Sigmoid colon (tissue), 7 donors: ENCODE data around the gene ZW10. TPM values are rescaled to one million over a fixed set of nuclear protein-coding genes. Genes with fewer than 3 reads are reported as not detected.

Source experiments
- DNase-seq: peaks from one replicate; pipeline ENCODE4 v3.0.0-alpha.2; 2019
- H3K27ac ChIP-seq, 4 donors: fragments of 200-600 bp; sonication (generic); one replicate each; pipeline ENCODE4 v1.5.1; 2016 to 2019; ENCODE audit warnings: mild to moderate bottlenecking in 1 of 4
- H3K27me3 ChIP-seq, 3 donors: fragments of 200-600 bp; sonication (generic); one replicate each; pipeline ENCODE4 v1.5.1; 2019; ENCODE audit warnings: mild to moderate bottlenecking in 1 of 3
- H3K36me3 ChIP-seq, 4 donors: fragments of 200-600 bp; sonication (generic); one replicate each; pipeline ENCODE4 v1.5.1; 2016 to 2019
- H3K4me1 ChIP-seq, 4 donors: fragments of 200-600 bp; sonication (generic); one replicate each; pipeline ENCODE4 v1.5.1; 2017 to 2019
- H3K4me3 ChIP-seq, 4 donors: fragments of 200-600 bp; sonication (generic); one replicate each; pipeline ENCODE4 v1.5.1; 2017 to 2019; ENCODE audit warnings: mild to moderate bottlenecking in 2 of 4, moderate library complexity in 1 of 4
- H3K9me3 ChIP-seq, 4 donors: fragments of 200-600 bp in 3 of 4; sonication (generic) in 3 of 4; one replicate each; pipeline versions ENCODE4 v1.5.1 to v1.6.1; 2013 to 2019
- EP300 ChIP-seq, 4 donors: sonication (generic); formaldehyde crosslinking; IDR thresholded peaks; one replicate each; pipeline ENCODE4 v1.6.1; 2017; ENCODE audit warnings: antibody characterized with exemption in 4 of 4
- POLR2A ChIP-seq, 2 donors: fragments of 450-650 bp; IDR thresholded peaks; one replicate each; pipeline ENCODE4 v1.6.1; 2016; ENCODE audit warnings: antibody characterized with exemption in 2 of 2, mild to moderate bottlenecking in 2 of 2, moderate library complexity in 2 of 2
- POLR2AphosphoS5 ChIP-seq, 4 donors: sonication (generic); formaldehyde crosslinking; IDR thresholded peaks; one replicate each; pipeline ENCODE4 v1.6.1; 2017; ENCODE audit warnings: antibody characterized with exemption in 4 of 4
- WGBS, 2 donors: extraction: QIAGEN DNeasy Blood & Tissue Kit; methylation state at CpG; one replicate each; pipeline ENCODE4 v1.1.7; 2013; 5-methylcytosine and 5-hydroxymethylcytosine counted together
- intact Hi-C: fragments of 100-400 bp; cut with DNase I; formaldehyde crosslinking; loops from one replicate; pipeline ENCODE4 v1.15.1; 2023
- polyA plus RNA-seq, 3 donors: library from polyadenylated mRNA; stranded (reverse); fragments of 200-250 nt; gene quantifications; one replicate each; pipeline ENCODE4 v1.2.3, GENCODE V29; 2013
- total RNA-seq, 4 donors: library from RNA; depleted of rRNA; stranded (reverse); fragments of >200 nt; gene quantifications; one replicate each; pipeline ENCODE4 v1.1.0, GENCODE V29; 2016
- TF ChIP-seq, protein P1 (sequence below), 4 experiments: fragments of 450-650 bp in 3 of 4; fragments of 200-600 bp in 1 of 4; IDR thresholded peaks; one replicate each; pipeline ENCODE4 v1.5.1; 2016 to 2019; ENCODE audit warnings: antibody characterized with exemption in 4 of 4, mild to moderate bottlenecking in 3 of 4, moderate library complexity in 2 of 4
- donor health status: healthy with polysubstance abuse.
- donor health status: Bipolar disorder and iron deficiency.
- donor health status: healthy.

The ZW10 gene
- total and polyA plus RNA-seq, 7 donors: 6.5 to 14.4 (median 9.8) TPM

DNA sequence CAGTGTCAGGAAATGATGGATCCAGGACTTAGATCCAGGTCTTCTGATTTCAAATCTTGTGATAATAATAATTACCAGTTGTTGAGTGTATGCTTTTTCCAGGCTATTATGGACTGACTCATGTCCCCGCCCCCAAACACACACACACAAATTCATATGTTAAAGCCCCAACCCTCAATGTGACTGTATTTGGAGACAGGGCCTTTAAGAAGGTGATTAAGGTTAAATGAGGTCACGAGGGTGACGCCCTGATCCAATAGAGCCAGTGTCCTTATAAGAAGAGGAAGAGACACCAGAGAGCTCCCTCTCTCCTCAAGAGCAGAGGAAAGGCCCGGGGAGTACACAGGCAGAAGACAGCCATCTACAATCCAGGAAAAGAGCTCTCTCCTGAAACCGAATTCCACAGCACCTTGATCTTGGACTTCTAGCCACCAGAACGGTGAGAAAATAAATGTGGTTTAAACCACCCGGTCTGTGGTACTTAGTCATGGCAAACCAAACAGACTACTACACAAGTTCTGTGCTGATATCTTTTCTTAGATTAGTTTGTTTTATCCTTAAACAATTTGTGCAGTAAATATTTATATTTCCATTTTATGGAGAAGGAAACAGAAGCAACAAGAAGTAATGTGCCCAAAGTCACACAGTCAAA is 75.6 kb downstream of the ZW10 start:
- Histone ChIP-seq H3K4me3 (no peak overlapping the region), H3K27ac (no peak overlapping the region), H3K36me3 (no peaks in the 10 kb centered on the region), H3K27me3 (no peaks in the 10 kb centered on the region), H3K9me3 (no peaks in the 10 kb centered on the region), H3K4me1 (no peaks in the 10 kb centered on the region)
- DNase-seq: no peak
- intact Hi-C loops: no loop called here
- TF ChIP-seq, protein P1, sequence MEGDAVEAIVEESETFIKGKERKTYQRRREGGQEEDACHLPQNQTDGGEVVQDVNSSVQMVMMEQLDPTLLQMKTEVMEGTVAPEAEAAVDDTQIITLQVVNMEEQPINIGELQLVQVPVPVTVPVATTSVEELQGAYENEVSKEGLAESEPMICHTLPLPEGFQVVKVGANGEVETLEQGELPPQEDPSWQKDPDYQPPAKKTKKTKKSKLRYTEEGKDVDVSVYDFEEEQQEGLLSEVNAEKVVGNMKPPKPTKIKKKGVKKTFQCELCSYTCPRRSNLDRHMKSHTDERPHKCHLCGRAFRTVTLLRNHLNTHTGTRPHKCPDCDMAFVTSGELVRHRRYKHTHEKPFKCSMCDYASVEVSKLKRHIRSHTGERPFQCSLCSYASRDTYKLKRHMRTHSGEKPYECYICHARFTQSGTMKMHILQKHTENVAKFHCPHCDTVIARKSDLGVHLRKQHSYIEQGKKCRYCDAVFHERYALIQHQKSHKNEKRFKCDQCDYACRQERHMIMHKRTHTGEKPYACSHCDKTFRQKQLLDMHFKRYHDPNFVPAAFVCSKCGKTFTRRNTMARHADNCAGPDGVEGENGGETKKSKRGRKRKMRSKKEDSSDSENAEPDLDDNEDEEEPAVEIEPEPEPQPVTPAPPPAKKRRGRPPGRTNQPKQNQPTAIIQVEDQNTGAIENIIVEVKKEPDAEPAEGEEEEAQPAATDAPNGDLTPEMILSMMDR (IDR thresholded peaks at IDR 0.05): no peak
- TF ChIP-seq POLR2A (IDR thresholded peaks at IDR 0.05): no peak
- TF ChIP-seq EP300 (IDR thresholded peaks at IDR 0.05): no peak
- TF ChIP-seq POLR2AphosphoS5 (IDR thresholded peaks at IDR 0.05): no peak
- 63 to 80% methylated on average over 7 of the region's 7 CpGs for WGBS, 2 donors

DNA sequence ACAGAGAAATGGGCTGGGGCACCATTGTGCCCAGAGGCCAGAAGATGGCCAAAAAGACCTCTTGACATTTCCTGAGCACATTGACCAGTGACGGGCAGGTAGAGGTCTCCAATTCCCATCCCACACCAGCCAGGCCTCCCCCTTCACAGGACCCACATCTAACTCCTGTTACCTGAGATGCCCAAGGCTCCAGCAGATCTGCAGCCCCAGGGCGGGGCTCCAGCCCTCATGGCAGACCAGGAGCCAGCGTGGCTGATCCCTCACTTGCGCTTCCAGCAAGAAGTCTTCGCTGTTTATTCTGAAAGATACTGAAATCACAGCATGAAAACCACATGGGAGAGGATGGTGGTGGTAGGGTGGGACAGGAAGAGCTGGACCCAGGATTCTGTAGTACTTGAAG is 76.4 kb downstream of the ZW10 start:
- intact Hi-C loops: no loop called here
- no peak for DNase-seq
- Histone ChIP-seq H3K36me3 (no peaks in the 10 kb centered on the region), H3K27ac (no peak overlapping the region), H3K4me3 (no peak overlapping the region), H3K9me3 (no peaks in the 10 kb centered on the region), H3K27me3 (no peaks in the 10 kb centered on the region), H3K4me1 (no peaks in the 10 kb centered on the region)
- TF ChIP-seq EP300 (IDR thresholded peaks at IDR 0.05): no peak
- TF ChIP-seq, protein P1 (IDR thresholded peaks at IDR 0.05): no peak
- TF ChIP-seq POLR2A (IDR thresholded peaks at IDR 0.05): no peak
- TF ChIP-seq POLR2AphosphoS5 (IDR thresholded peaks at IDR 0.05): no peak
- WGBS, 2 donors: 94 to 97% methylated on average over 5 of the region's 5 CpGs

DNA sequence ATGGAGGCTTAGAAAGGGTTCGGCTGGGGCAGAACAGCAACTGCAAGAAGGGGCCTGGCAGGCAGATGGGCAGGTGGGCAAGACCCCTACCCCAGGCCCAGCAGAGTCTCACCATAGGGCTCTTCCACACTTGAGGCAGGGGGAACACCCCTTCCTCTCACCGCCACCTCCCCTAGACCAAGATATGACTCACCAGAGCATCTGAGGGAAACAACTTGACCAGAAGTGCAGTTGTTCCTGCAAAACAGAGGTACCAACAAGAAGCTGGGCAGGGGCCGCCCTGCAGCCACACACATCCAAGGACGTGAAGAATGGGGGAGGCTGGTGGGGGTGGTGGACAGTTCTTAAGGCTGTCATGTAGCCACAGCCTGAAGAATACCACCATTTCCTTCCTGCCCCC is 78.3 kb downstream of the ZW10 start:
- intact Hi-C loops: no loop called here
- no peaks in the 10 kb centered on the region for H3K9me3 ChIP-seq
- no peak overlapping the region for H3K27ac ChIP-seq
- 91 to 92% methylated on average over 4 of the region's 4 CpGs for WGBS, 2 donors
- no peaks in the 10 kb centered on the region for H3K36me3 ChIP-seq
- no peak for DNase-seq
- TF ChIP-seq EP300 (IDR thresholded peaks at IDR 0.05): no peak
- no peak for TF ChIP-seq POLR2A (IDR thresholded peaks at IDR 0.05)
- no peak for TF ChIP-seq POLR2AphosphoS5 (IDR thresholded peaks at IDR 0.05)
- TF ChIP-seq, protein P1 (IDR thresholded peaks at IDR 0.05): no peak
- peaks cover 0 to 8% (median 3%) of the 10 kb centered on the region in 4 donors for H3K4me1 ChIP-seq
- no peaks in the 10 kb centered on the region for H3K27me3 ChIP-seq
- no peak overlapping the region for H3K4me3 ChIP-seq

- Histone ChIP-seq H3K4me1 (peaks cover 0 to 8% (median 3%) of the 10 kb centered on the region in 4 donors), H3K9me3 (no peaks in the 10 kb centered on the region), H3K4me3 (no peak overlapping the region), H3K27me3 (no peaks in the 10 kb centered on the region), H3K36me3 (no peaks in the 10 kb centered on the region), H3K27ac (no peak overlapping the region)
- intact Hi-C loops: no loop called here
- WGBS, 2 donors: 97% methylated on average over 12 of the region's 12 CpGs
- TF ChIP-seq EP300 (IDR thresholded peaks at IDR 0.05) (no peak), POLR2AphosphoS5 (IDR thresholded peaks at IDR 0.05) (no peak), POLR2A (IDR thresholded peaks at IDR 0.05) (no peak)
- TF ChIP-seq, protein P1 (IDR thresholded peaks at IDR 0.05): no peak
- no peak for DNase-seq
Measured at GRCh38 chr11:113694390-113694789, 79.1 kb downstream of the ZW10 start.

DNA sequence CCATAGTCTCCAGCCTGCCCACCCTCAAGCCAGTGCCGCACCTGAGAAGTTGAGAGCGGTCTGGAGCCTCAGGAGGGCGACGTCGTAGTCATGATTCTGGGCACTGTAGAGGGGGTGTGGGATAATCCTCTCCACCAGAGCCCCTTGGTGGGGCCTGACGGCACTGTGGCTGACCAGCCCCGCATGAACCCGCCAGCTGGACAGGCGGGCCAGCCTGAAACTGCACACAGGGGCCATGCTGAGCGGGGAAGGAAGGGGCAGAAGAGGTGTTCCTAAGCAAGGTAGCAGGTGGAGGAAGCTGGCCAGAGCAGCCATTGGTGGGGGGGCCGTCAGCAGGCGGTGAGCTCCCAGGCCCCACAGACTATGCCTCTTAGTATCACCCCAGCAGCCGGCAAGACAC is 80.5 kb downstream of the ZW10 start:
- intact Hi-C loops: no loop called here
- no peaks in the 10 kb centered on the region for H3K27me3 ChIP-seq
- H3K9me3 ChIP-seq: no peaks in the 10 kb centered on the region
- DNase-seq: no peak
- no peaks in the 10 kb centered on the region for H3K36me3 ChIP-seq
- TF ChIP-seq, protein P1 (IDR thresholded peaks at IDR 0.05): no peak
- TF ChIP-seq POLR2A (IDR thresholded peaks at IDR 0.05) (no peak), POLR2AphosphoS5 (IDR thresholded peaks at IDR 0.05) (no peak), EP300 (IDR thresholded peaks at IDR 0.05) (no peak)
- no peak overlapping the region for H3K27ac ChIP-seq
- 93 to 97% methylated on average over 13 of the region's 13 CpGs for WGBS, 2 donors
- H3K4me3 ChIP-seq: no peak overlapping the region
- H3K4me1 ChIP-seq: peaks cover 0 to 8% (median 3%) of the 10 kb centered on the region in 4 donors
